K562 (cell line): ENCODE measurements around the gene TSSK2. TPM values are rescaled to one million over a fixed set of nuclear protein-coding genes. Genes with fewer than 3 reads are reported as not detected.

Source experiments
- BRD4 ChIP-seq: fragments of 200-600 bp; sonication (generic); IDR thresholded peaks from 2 replicates; pipeline ENCODE4 v1.6.1; 2017; ENCODE audit warnings: inconsistent platforms
- CHD2 ChIP-seq: IDR thresholded peaks from 2 replicates; pipeline ENCODE4 v1.6.1; 2011; ENCODE audit warnings: low read depth, low read length
- HDAC3 ChIP-seq: fragments of 450-650 bp; IDR thresholded peaks from 2 replicates; pipeline ENCODE4 v1.6.1; 2018; ENCODE audit warnings: borderline replicate concordance, mild to moderate bottlenecking, moderate library complexity; ENCODE audit not compliant: partially characterized antibody
- KDM4B ChIP-seq, 2 experiments: fragments of 450-650 bp in 1 of 2; sonication (generic) in 1 of 2; IDR thresholded peaks; 2 replicates each; pipeline ENCODE4 v1.6.1; 2016 to 2017; ENCODE audit warnings: borderline replicate concordance in 2 of 2, antibody characterized with exemption in 1 of 2, low read depth in 1 of 2, mild to moderate bottlenecking in 1 of 2
- MAFK ChIP-seq: IDR thresholded peaks from 2 replicates; pipeline ENCODE4 v1.6.1; 2011; ENCODE audit warnings: low read length, improper control_type of control experiment
- OTX1 ChIP-seq: fragments of 450-650 bp; formaldehyde crosslinking; IDR thresholded peaks from 2 replicates; pipeline ENCODE4 v1.4.0; 2022; ENCODE audit warnings: mild to moderate bottlenecking
- TCF7L2 ChIP-seq: fragments of 150-350 bp; IDR thresholded peaks from 2 replicates; pipeline ENCODE4 v1.6.1; 2016; ENCODE audit warnings: low read depth, mild to moderate bottlenecking, low read length, moderate library complexity
- ZNF197 ChIP-seq: fragments of 200-800 bp; sonication (Bioruptor generic); IDR thresholded peaks from 2 replicates; pipeline ENCODE4 v1.6.1; 2016; ENCODE audit warnings: low read depth, missing genetic modification characterization, missing compliant biosample characterization
- ZNF316 ChIP-seq: fragments of 450-650 bp; IDR thresholded peaks from 2 replicates; pipeline ENCODE4 v1.6.1; 2016
- polyA plus RNA-seq, 8 experiments: library from polyadenylated mRNA; depleted of rRNA in 4 of 8; stranded (reverse) in 5 of 8; unstranded in 3 of 8; fragments of >200 nt; fragmentation: Nextera tagmentation in 2 of 8; fragmentation: Illumina TruSeq in 1 of 8; extraction: Ambion mirVana in 2 of 8; extraction: Trizol in 1 of 8; gene quantifications; 2 replicates each; pipeline versions ENCODE4 v1.2.1 to v1.2.3, GENCODE V29; 2011 to 2014; ENCODE audit warnings: inconsistent platforms in 1 of 8, missing spikeins in 1 of 8
- total RNA-seq, 7 experiments: library from RNA; depleted of rRNA in 6 of 7; stranded (reverse); fragments of >200 nt in 6 of 7; fragmentation: Illumina TruSeq in 2 of 7; extraction: Trizol in 2 of 7; gene quantifications; 2 replicates each; pipeline versions ENCODE4 v1.2.1 to v1.2.3, GENCODE V29; 2011 to 2021; ENCODE audit warnings: low replicate concordance in 1 of 7
- TF ChIP-seq, protein P1 (sequence below): fragments of 450-650 bp; formaldehyde crosslinking; IDR thresholded peaks from 2 replicates; pipeline ENCODE4 v1.4.0; 2020; ENCODE audit warnings: mild to moderate bottlenecking, moderate library complexity
- TF ChIP-seq, protein P2 (sequence below), 2 experiments: fragments of 450-650 bp; IDR thresholded peaks; 2 replicates each; pipeline ENCODE4 v1.6.1; 2016
- TF ChIP-seq, protein P3 (sequence below): sonication (generic); IDR thresholded peaks from 2 replicates; pipeline ENCODE4 v1.6.1; 2016
- TF ChIP-seq, protein P4 (sequence below): sonication (generic); formaldehyde crosslinking; IDR thresholded peaks from 2 replicates; pipeline ENCODE4 v1.8.0; 2022; ENCODE audit warnings: missing genetic modification reagents, mild to moderate bottlenecking, borderline replicate concordance
- TF ChIP-seq, protein P5 (sequence below): sonication (generic); formaldehyde crosslinking; IDR thresholded peaks from 2 replicates; pipeline ENCODE4 v1.8.0; 2023; ENCODE audit warnings: missing genetic modification reagents, mild to moderate bottlenecking, borderline replicate concordance

The TSSK2 gene
- total and polyA plus RNA-seq, 9 of the 15 experiments (the other 6 are each of a cell fraction or from before 2014, with no cell fraction given) = 0.04 TPM; not detected in 8

DNA sequence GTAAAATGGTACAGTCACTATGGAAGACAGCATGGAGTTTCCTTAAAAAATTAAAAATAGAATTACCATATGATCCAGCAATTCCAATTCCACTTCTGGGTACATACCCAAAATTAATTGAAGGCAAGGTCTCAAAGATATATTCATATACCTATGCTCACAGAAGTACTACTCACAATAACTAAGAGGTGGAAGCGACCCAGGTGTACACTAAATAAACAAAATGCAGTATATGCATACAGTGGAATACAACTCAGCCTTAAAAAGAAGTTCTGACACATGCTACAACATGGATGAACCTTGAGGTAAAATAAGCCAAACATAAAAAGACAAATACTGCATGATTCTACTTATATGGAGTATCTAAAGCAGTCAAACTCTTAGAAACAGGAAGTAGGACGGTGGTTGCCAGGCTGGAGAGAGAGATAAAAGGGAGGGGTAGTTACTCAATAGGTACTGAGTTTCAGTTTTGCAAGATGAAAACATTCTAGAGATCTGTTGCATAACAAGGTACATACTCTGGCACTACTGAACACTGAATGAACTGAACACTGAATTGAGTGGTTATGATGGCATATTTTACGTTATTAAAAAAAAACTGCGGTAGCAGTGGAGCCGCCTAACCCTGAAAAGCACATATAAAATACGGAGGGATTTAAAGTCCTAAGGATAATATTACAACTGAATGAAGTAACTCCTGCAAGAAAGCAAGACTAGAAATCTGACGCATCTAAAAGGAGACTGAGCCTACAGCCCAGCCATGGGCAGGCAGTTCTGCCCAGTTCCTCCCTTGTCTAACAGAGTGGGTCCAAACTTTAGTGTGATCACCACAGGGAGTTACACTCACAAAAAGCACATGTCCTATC is 21.7 kb upstream of the TSSK2 start (continued):
- TF ChIP-seq, protein P1, sequence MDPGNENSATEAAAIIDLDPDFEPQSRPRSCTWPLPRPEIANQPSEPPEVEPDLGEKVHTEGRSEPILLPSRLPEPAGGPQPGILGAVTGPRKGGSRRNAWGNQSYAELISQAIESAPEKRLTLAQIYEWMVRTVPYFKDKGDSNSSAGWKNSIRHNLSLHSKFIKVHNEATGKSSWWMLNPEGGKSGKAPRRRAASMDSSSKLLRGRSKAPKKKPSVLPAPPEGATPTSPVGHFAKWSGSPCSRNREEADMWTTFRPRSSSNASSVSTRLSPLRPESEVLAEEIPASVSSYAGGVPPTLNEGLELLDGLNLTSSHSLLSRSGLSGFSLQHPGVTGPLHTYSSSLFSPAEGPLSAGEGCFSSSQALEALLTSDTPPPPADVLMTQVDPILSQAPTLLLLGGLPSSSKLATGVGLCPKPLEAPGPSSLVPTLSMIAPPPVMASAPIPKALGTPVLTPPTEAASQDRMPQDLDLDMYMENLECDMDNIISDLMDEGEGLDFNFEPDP = peak; percentile 2; the same call in 1 of the 2 replicates
- TF ChIP-seq ZNF197 (CRISPR knock-in tag) (no peak), KDM4B (IDR thresholded peaks at IDR 0.05; ENCODE audit: borderline replicate concordance in 2 of 2, low read depth in 1 of 2) (no peak), MAFK (peak; percentile 39; the same call in 1 of the 2 replicates), BRD4 (no peak; the same call in 1 of the 2 replicates), TCF7L2 (no peak), CHD2 (0 out of 2 replicates have a peak, but pooled peaks have one; percentile 24), HDAC3 (no peak), OTX1 (CRISPR knock-in tag) (peak; percentile 29; the same call in 1 of the 2 replicates), ZNF316 (no peak)
- TF ChIP-seq, protein P2, sequence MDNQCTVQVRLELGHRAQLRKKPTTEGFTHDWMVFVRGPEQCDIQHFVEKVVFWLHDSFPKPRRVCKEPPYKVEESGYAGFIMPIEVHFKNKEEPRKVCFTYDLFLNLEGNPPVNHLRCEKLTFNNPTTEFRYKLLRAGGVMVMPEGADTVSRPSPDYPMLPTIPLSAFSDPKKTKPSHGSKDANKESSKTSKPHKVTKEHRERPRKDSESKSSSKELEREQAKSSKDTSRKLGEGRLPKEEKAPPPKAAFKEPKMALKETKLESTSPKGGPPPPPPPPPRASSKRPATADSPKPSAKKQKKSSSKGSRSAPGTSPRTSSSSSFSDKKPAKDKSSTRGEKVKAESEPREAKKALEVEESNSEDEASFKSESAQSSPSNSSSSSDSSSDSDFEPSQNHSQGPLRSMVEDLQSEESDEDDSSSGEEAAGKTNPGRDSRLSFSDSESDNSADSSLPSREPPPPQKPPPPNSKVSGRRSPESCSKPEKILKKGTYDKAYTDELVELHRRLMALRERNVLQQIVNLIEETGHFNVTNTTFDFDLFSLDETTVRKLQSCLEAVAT (IDR thresholded peaks at IDR 0.05) = peak in 1 of 2 experiments; percentile 69; a peak in 2 of 4 replicates
- TF ChIP-seq, protein P3, sequence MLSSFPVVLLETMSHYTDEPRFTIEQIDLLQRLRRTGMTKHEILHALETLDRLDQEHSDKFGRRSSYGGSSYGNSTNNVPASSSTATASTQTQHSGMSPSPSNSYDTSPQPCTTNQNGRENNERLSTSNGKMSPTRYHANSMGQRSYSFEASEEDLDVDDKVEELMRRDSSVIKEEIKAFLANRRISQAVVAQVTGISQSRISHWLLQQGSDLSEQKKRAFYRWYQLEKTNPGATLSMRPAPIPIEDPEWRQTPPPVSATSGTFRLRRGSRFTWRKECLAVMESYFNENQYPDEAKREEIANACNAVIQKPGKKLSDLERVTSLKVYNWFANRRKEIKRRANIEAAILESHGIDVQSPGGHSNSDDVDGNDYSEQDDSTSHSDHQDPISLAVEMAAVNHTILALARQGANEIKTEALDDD = peak; percentile 86; the same call in 1 of the 2 replicates
- TF ChIP-seq, protein P4, sequence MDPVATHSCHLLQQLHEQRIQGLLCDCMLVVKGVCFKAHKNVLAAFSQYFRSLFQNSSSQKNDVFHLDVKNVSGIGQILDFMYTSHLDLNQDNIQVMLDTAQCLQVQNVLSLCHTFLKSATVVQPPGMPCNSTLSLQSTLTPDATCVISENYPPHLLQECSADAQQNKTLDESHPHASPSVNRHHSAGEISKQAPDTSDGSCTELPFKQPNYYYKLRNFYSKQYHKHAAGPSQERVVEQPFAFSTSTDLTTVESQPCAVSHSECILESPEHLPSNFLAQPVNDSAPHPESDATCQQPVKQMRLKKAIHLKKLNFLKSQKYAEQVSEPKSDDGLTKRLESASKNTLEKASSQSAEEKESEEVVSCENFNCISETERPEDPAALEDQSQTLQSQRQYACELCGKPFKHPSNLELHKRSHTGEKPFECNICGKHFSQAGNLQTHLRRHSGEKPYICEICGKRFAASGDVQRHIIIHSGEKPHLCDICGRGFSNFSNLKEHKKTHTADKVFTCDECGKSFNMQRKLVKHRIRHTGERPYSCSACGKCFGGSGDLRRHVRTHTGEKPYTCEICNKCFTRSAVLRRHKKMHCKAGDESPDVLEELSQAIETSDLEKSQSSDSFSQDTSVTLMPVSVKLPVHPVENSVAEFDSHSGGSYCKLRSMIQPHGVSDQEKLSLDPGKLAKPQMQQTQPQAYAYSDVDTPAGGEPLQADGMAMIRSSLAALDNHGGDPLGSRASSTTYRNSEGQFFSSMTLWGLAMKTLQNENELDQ = peak; percentile 22; the same call in 1 of the 2 replicates
- TF ChIP-seq, protein P5, sequence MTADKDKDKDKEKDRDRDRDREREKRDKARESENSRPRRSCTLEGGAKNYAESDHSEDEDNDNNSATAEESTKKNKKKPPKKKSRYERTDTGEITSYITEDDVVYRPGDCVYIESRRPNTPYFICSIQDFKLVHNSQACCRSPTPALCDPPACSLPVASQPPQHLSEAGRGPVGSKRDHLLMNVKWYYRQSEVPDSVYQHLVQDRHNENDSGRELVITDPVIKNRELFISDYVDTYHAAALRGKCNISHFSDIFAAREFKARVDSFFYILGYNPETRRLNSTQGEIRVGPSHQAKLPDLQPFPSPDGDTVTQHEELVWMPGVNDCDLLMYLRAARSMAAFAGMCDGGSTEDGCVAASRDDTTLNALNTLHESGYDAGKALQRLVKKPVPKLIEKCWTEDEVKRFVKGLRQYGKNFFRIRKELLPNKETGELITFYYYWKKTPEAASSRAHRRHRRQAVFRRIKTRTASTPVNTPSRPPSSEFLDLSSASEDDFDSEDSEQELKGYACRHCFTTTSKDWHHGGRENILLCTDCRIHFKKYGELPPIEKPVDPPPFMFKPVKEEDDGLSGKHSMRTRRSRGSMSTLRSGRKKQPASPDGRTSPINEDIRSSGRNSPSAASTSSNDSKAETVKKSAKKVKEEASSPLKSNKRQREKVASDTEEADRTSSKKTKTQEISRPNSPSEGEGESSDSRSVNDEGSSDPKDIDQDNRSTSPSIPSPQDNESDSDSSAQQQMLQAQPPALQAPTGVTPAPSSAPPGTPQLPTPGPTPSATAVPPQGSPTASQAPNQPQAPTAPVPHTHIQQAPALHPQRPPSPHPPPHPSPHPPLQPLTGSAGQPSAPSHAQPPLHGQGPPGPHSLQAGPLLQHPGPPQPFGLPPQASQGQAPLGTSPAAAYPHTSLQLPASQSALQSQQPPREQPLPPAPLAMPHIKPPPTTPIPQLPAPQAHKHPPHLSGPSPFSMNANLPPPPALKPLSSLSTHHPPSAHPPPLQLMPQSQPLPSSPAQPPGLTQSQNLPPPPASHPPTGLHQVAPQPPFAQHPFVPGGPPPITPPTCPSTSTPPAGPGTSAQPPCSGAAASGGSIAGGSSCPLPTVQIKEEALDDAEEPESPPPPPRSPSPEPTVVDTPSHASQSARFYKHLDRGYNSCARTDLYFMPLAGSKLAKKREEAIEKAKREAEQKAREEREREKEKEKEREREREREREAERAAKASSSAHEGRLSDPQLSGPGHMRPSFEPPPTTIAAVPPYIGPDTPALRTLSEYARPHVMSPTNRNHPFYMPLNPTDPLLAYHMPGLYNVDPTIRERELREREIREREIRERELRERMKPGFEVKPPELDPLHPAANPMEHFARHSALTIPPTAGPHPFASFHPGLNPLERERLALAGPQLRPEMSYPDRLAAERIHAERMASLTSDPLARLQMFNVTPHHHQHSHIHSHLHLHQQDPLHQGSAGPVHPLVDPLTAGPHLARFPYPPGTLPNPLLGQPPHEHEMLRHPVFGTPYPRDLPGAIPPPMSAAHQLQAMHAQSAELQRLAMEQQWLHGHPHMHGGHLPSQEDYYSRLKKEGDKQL = no peak
